ENCODE data around the gene TIMM23.
"Not testable (repeated sequence)": the region's sequence is repeated elsewhere in the genome, so short reads cannot be mapped to it uniquely, and the experiment has no call there.

Gene TIMM23

GRCh38 chr10:46022978-46023702 lies 50.9 kb downstream of the TIMM23 start:
- peak; percentile 54 to 64 for DNase-seq (ENCODE audit: low read depth in 2 of 2)

- DNase-seq (ENCODE audit: low read depth in 2 of 2): no peak
These were observed 52.7 kb downstream of the TIMM23 start for GRCh38 chr10:46024948-46025347.

GRCh38 chr10:46025406-46025805 lies 53.1 kb downstream of the TIMM23 start:
- DNase-seq (ENCODE audit: low read depth in 2 of 2): no peak

GRCh38 chr10:46026106-46026505 lies 53.8 kb downstream of the TIMM23 start:
- no peak for DNase-seq (ENCODE audit: low read depth in 2 of 2)

GRCh38 chr10:46028584-46029460 lies 56.5 kb downstream of the TIMM23 start:
- no peak for DNase-seq (ENCODE audit: low read depth in 2 of 2)

- DNase-seq (ENCODE audit: low read depth in 2 of 2): no peak
These were observed 57.3 kb downstream of the TIMM23 start for GRCh38 chr10:46029461-46030030.

- peak; percentile 89 to 95 for DNase-seq (ENCODE audit: low read depth in 2 of 2)
These were observed 58.0 kb downstream of the TIMM23 start, which contains the start of gene NCOA4 for GRCh38 chr10:46030091-46030937. TSS of gene NCOA4 (minus strand) at chr10:46030623. CDS start at chr10:46016680, 13,943 bp downstream.

- no peak for DNase-seq (ENCODE audit: low read depth in 2 of 2)
These were observed 59.6 kb downstream of the TIMM23 start for GRCh38 chr10:46031648-46032532.

GRCh38 chr10:46033602-46034011 lies 61.3 kb downstream of the TIMM23 start:
- DNase-seq (ENCODE audit: low read depth in 2 of 2): no peak

- DNase-seq (ENCODE audit: low read depth in 2 of 2): no peak
These were observed 63.9 kb downstream of the TIMM23 start for GRCh38 chr10:46035923-46036849.

GRCh38 chr10:46037107-46037825 lies 65.0 kb downstream of the TIMM23 start:
- no peak for DNase-seq (ENCODE audit: low read depth in 2 of 2)

- no peak for DNase-seq (ENCODE audit: low read depth in 2 of 2)
These were observed 67.7 kb downstream of the TIMM23 start for GRCh38 chr10:46040004-46040403.

GRCh38 chr10:46042527-46042926 lies 70.2 kb downstream of the TIMM23 start:
- no peak for DNase-seq (ENCODE audit: low read depth in 2 of 2)

GRCh38 chr10:46046261-46046660 lies 74.0 kb downstream of the TIMM23 start, which contains the start of gene MSMB:
TSS of gene MSMB (minus strand) at chr10:46046269. CDS start at chr10:46046237, 32 bp downstream.
- DNase-seq (ENCODE audit: low read depth in 2 of 2): no peak

GRCh38 chr10:46048152-46048551 lies 75.9 kb downstream of the TIMM23 start:
- no peak for DNase-seq (ENCODE audit: low read depth in 2 of 2)

- DNase-seq (ENCODE audit: low read depth in 2 of 2): not testable (repeated sequence)
These were observed 77.2 kb downstream of the TIMM23 start for GRCh38 chr10:46049497-46049831.

- no peak for DNase-seq (ENCODE audit: low read depth in 2 of 2)
These were observed 78.8 kb downstream of the TIMM23 start for GRCh38 chr10:46050941-46051623.

Data from stimulated activated CD8-positive, alpha-beta memory T cell treated with anti-CD3 and anti-CD28 coated beads, Interleukin-15, amount 100 ng/mL, for 4 hours (primary cell).